OCI-LY1 (cell line): ENCODE results near the gene ELK4.

Source experiments
- H2AFZ ChIP-seq: fragments of 200-600 bp; sonication (generic), shearing (Covaris generic); 2 replicates; pipeline ENCODE4 v1.6.0; 2014; ENCODE audit warnings: antibody characterized with exemption, mild to moderate bottlenecking, low read length
- H3F3A ChIP-seq: fragments of 200-600 bp; sonication (generic), shearing (Covaris generic); 2 replicates; pipeline ENCODE4 v1.6.0; 2014; ENCODE audit warnings: mild to moderate bottlenecking, antibody characterized with exemption, low read length, moderate library complexity; ENCODE audit not compliant: insufficient read depth
- H3K27ac ChIP-seq: fragments of 200-600 bp; sonication (generic); 2 replicates; pipeline ENCODE4 v1.5.1; 2014; ENCODE audit warnings: low read length, mixed run types, mild to moderate bottlenecking, low read depth; ENCODE audit not compliant: poor library complexity, severe bottlenecking
- H3K27me3 ChIP-seq: fragments of 200-600 bp; sonication (generic); 2 replicates; pipeline ENCODE4 v1.6.0; 2014; ENCODE audit warnings: antibody characterized with exemption, mild to moderate bottlenecking, low read length, moderate library complexity; ENCODE audit not compliant: insufficient read depth
- H3K36me3 ChIP-seq: fragments of 200-600 bp; sonication (generic); 2 replicates; pipeline ENCODE4 v1.6.1; 2014; ENCODE audit warnings: mild to moderate bottlenecking, antibody characterized with exemption, low read length, moderate library complexity, mixed read lengths; ENCODE audit not compliant: insufficient read depth
- H3K4me1 ChIP-seq: fragments of 200-600 bp; sonication (generic); 2 replicates; pipeline ENCODE4 v1.5.1; 2014; ENCODE audit warnings: mild to moderate bottlenecking, low read length, moderate library complexity; ENCODE audit not compliant: insufficient read depth, severe bottlenecking
- H3K4me2 ChIP-seq: fragments of 200-600 bp; sonication (generic), shearing (Covaris generic); 2 replicates; pipeline ENCODE4 v1.6.1; 2014; ENCODE audit warnings: low read length
- H3K4me3 ChIP-seq: fragments of 200-600 bp; sonication (generic); 2 replicates; pipeline ENCODE4 v1.5.1; 2014; ENCODE audit warnings: low read length, low read depth, mild to moderate bottlenecking, mixed read lengths; ENCODE audit not compliant: poor library complexity, severe bottlenecking
- H3K79me2 ChIP-seq: fragments of 200-600 bp; shearing (Covaris generic); 2 replicates; pipeline ENCODE4 v1.6.1; 2016; ENCODE audit warnings: mixed run types, low read length, mixed read lengths; ENCODE audit not compliant: insufficient read depth
- H3K9ac ChIP-seq: fragments of 200-600 bp; sonication (generic), shearing (Covaris generic); 2 replicates; pipeline ENCODE4 v1.6.1; 2014; ENCODE audit warnings: mild to moderate bottlenecking, low read length, mixed read lengths
- H3K9me2 ChIP-seq: fragments of 200-600 bp; sonication (generic), shearing (Covaris generic); 2 replicates; pipeline ENCODE4 v1.6.1; 2014; ENCODE audit warnings: low read depth, mild to moderate bottlenecking, low read length, mixed read lengths
- H3K9me3 ChIP-seq: fragments of 200-600 bp; shearing (Covaris generic); 2 replicates; pipeline ENCODE4 v1.6.1; 2014; ENCODE audit warnings: low read length, mixed read lengths
- H4K20me1 ChIP-seq: fragments of 200-600 bp; sonication (generic), shearing (Covaris generic); 2 replicates; pipeline ENCODE4 v1.6.0; 2016; ENCODE audit warnings: mild to moderate bottlenecking, low read length; ENCODE audit not compliant: insufficient read depth
- CTCF ChIP-seq: fragments of 200-600 bp; sonication (generic), shearing (Covaris generic); IDR thresholded peaks from 2 replicates; pipeline ENCODE4 v1.5.1; 2017; ENCODE audit warnings: mild to moderate bottlenecking, antibody characterized with exemption, low read length, moderate library complexity, mixed read lengths
- EZH2 ChIP-seq: fragments of 200-600 bp; sonication (generic), shearing (Covaris generic); IDR thresholded peaks from 2 replicates; pipeline ENCODE4 v1.8.0; 2017; ENCODE audit warnings: borderline replicate concordance, mixed run types, mild to moderate bottlenecking, antibody characterized with exemption, low read length, moderate library complexity, mixed read lengths

ELK4 gene

GRCh38 chr1:205588636-205589035 is 43.2 kb downstream of the ELK4 start:
- TF ChIP-seq CTCF (peak; percentile 67), EZH2 (no peak)
- no peaks in the 10 kb centered on the region for H3K9me2 ChIP-seq

GRCh38 chr1:205587581-205587980 is 44.2 kb downstream of the ELK4 start:
- Histone ChIP-seq H3K4me3 (no peak overlapping the region), H3F3A (no peaks in the 10 kb centered on the region), H3K9me3 (no peaks in the 10 kb centered on the region), H3K4me1 (peaks cover 19% of the 10 kb centered on the region), H3K27ac (no peak overlapping the region), H3K79me2 (no peaks in the 10 kb centered on the region), H2AFZ (no peak overlapping the region), H3K9me2 (no peaks in the 10 kb centered on the region), H3K27me3 (no peaks in the 10 kb centered on the region), H3K9ac (no peak overlapping the region), H3K36me3 (no peaks in the 10 kb centered on the region), H3K4me2 (no peak overlapping the region), H4K20me1 (no peaks in the 10 kb centered on the region)
- no peak for TF ChIP-seq CTCF
- TF ChIP-seq EZH2: no peak

More at GRCh38 chr1:205588636-205589035, 43.2 kb downstream of the ELK4 start:
- Histone ChIP-seq H3K79me2 (no peaks in the 10 kb centered on the region), H2AFZ (no peak overlapping the region), H3K27me3 (no peaks in the 10 kb centered on the region), H3K36me3 (no peaks in the 10 kb centered on the region), H3K4me2 (no peak overlapping the region), H3K27ac (no peak overlapping the region), H3F3A (no peaks in the 10 kb centered on the region), H3K4me3 (no peak overlapping the region), H3K4me1 (peaks cover 25% of the 10 kb centered on the region), H3K9me3 (no peaks in the 10 kb centered on the region), H3K9ac (no peak overlapping the region), H4K20me1 (no peaks in the 10 kb centered on the region)

- Histone ChIP-seq H3K4me3 (no peak overlapping the region), H3K9ac (no peak overlapping the region), H3F3A (no peaks in the 10 kb centered on the region), H3K27ac (no peak overlapping the region), H3K36me3 (no peaks in the 10 kb centered on the region), H3K79me2 (no peaks in the 10 kb centered on the region), H3K4me1 (peaks cover 18% of the 10 kb centered on the region), H2AFZ (no peak overlapping the region), H4K20me1 (no peaks in the 10 kb centered on the region), H3K4me2 (no peak overlapping the region), H3K9me2 (no peaks in the 10 kb centered on the region), H3K9me3 (no peaks in the 10 kb centered on the region), H3K27me3 (0 out of 2 replicates have a peak, but pooled peaks cover 9% of the 10 kb centered on the region)
- TF ChIP-seq EZH2 (no peak), CTCF (no peak)
Observed at GRCh38 chr1:205585835-205586785, 45.7 kb downstream of the ELK4 start.
